HUES64 (cell line): ENCODE measurements around the gene TMEM170B.

Experiments used
- H3K27ac ChIP-seq: 2 replicates; pipeline ENCODE4 v1.7.0; 2013; ENCODE audit warnings: low read depth, low read length, inconsistent platforms
- H3K27me3 ChIP-seq: 2 replicates; pipeline ENCODE4 v1.6.1; 2013; ENCODE audit warnings: mild to moderate bottlenecking, low read length; ENCODE audit not compliant: insufficient read depth
- H3K36me3 ChIP-seq: 2 replicates; pipeline ENCODE4 v1.6.1; 2013; ENCODE audit warnings: mild to moderate bottlenecking, low read length; ENCODE audit not compliant: insufficient read depth
- H3K4me1 ChIP-seq: 2 replicates; pipeline ENCODE4 v1.6.1; 2013; ENCODE audit warnings: mild to moderate bottlenecking, low read length, moderate library complexity; ENCODE audit not compliant: insufficient read depth
- H3K4me3 ChIP-seq: 2 replicates; pipeline ENCODE4 v1.5.1; 2013; ENCODE audit warnings: mild to moderate bottlenecking, low read length, moderate library complexity
- H3K9ac ChIP-seq: 2 replicates; pipeline ENCODE4 v1.6.1; 2013; ENCODE audit warnings: mild to moderate bottlenecking, low read depth, low read length
- H3K9me3 ChIP-seq: 2 replicates; pipeline ENCODE4 v1.6.1; 2013; ENCODE audit warnings: low read depth, low read length; ENCODE audit not compliant: insufficient read depth
- WGBS: fragments of 150-250, 120-280 bp; methylation state at CpG from one replicate; pipeline ENCODE4 v1.1.7; 2013; ENCODE audit warnings: missing lambda C conversion rate; 5-methylcytosine and 5-hydroxymethylcytosine counted together

Gene TMEM170B

DNA sequence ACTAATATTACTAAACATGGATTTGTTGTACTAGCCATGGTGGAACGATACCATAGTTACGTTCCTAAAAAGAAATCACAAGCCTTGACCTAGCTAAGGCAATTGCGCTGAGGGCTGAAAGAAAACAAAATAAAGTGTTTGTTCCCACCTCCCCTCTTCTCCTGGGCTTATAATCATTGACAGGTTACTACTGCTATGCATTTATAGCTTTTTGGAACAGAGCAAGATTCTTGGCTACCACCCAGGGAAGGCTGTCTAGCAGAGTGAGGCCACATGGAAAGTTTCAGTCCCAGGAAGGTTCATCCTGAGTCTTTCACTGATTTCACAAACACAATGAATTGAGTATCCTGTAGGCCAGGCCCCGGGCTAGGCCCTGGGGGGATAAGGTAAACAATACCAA lies 84.6 kb downstream of the TMEM170B start:
- Histone ChIP-seq H3K27ac (no peak overlapping the region), H3K27me3 (no peaks in the 10 kb centered on the region), H3K4me1 (no peaks in the 10 kb centered on the region), H3K9ac (no peak overlapping the region), H3K36me3 (no peaks in the 10 kb centered on the region), H3K4me3 (no peak overlapping the region), H3K9me3 (no peaks in the 10 kb centered on the region)
- WGBS: 92% methylated on average over 4 of the region's 4 CpGs

- H3K27me3 ChIP-seq: no peaks in the 10 kb centered on the region
- H3K9me3 ChIP-seq: no peaks in the 10 kb centered on the region
- H3K4me1 ChIP-seq: no peaks in the 10 kb centered on the region
- no peaks in the 10 kb centered on the region for H3K36me3 ChIP-seq
- no peak overlapping the region for H3K4me3 ChIP-seq
- H3K27ac ChIP-seq: no peak overlapping the region
- H3K9ac ChIP-seq: no peak overlapping the region
- 94% methylated on average over 2 of the region's 2 CpGs for WGBS
Measured at GRCh38 chr6:11623272-11623671, 85.7 kb downstream of the TMEM170B start.

DNA sequence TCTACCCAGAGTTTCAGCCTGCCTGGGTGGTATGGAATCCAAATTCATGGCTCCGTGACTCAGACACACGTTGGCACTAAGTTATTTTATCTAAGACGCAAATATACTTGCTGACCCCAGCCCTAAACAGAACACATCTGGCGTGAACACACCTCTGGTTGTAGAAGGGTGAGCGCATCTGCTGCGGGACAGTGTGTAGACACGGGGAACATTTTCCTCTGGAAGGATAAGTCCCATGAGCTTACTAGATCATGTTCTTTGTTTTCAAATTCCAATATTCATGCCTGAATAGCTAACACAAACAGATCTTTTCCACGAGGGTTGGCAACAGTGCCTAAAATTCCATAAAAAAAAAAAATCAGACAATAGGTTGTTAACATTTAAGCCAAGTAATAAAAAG lies 87.8 kb downstream of the TMEM170B start:
- H3K9ac ChIP-seq: no peak overlapping the region
- H3K9me3 ChIP-seq: no peaks in the 10 kb centered on the region
- H3K36me3 ChIP-seq: no peaks in the 10 kb centered on the region
- H3K27ac ChIP-seq: no peak overlapping the region
- H3K27me3 ChIP-seq: no peaks in the 10 kb centered on the region
- H3K4me3 ChIP-seq: no peak overlapping the region
- no peaks in the 10 kb centered on the region for H3K4me1 ChIP-seq
- 92% methylated on average over 8 of the region's 8 CpGs for WGBS

- Histone ChIP-seq H3K9ac (no peak overlapping the region), H3K27ac (no peak overlapping the region), H3K27me3 (no peaks in the 10 kb centered on the region), H3K9me3 (no peaks in the 10 kb centered on the region), H3K36me3 (no peaks in the 10 kb centered on the region), H3K4me3 (no peak overlapping the region), H3K4me1 (no peaks in the 10 kb centered on the region)
- 93% methylated on average over 8 of the region's 8 CpGs for WGBS
Measured at GRCh38 chr6:11626356-11626755, 88.8 kb downstream of the TMEM170B start.

DNA sequence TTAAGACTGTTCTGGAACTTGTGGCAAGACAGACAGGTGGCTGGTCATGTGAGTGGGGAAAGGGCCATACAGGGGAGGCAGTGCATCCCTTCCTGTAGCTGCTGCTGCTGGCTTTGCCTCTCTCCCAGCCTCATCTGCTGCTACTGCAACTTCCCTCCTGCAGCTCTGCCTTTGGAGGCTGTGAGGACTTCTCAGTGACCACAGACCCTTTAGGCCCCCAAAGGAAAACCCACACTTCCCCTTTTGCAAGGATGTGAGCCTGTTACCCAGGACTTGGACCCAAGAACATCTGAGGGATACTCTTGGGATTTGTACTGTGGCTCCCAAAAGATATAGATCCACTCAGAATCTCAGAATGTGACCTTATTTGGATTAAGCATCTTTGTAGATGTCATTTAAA lies 91.0 kb downstream of the TMEM170B start:
- no peak overlapping the region for H3K9ac ChIP-seq
- H3K27me3 ChIP-seq: no peaks in the 10 kb centered on the region
- no peaks in the 10 kb centered on the region for H3K36me3 ChIP-seq
- no peak overlapping the region for H3K4me3 ChIP-seq
- no peak overlapping the region for H3K27ac ChIP-seq
- no peaks in the 10 kb centered on the region for H3K9me3 ChIP-seq
- peaks cover 3% of the 10 kb centered on the region; the same call in 1 of the 2 replicates for H3K4me1 ChIP-seq

GRCh38 chr6:11631008-11631407 lies 93.5 kb downstream of the TMEM170B start:
- no peaks in the 10 kb centered on the region for H3K9me3 ChIP-seq

GRCh38 chr6:11631539-11631938 lies 94.0 kb downstream of the TMEM170B start:
- no peaks in the 10 kb centered on the region for H3K9me3 ChIP-seq
- peaks cover 3% of the 10 kb centered on the region; the same call in 1 of the 2 replicates for H3K4me1 ChIP-seq
- WGBS: 93% methylated on average over 5 of the region's 5 CpGs
- no peak overlapping the region for H3K9ac ChIP-seq
- H3K4me3 ChIP-seq: no peak overlapping the region
- no peaks in the 10 kb centered on the region for H3K36me3 ChIP-seq
- H3K27me3 ChIP-seq: no peaks in the 10 kb centered on the region
- no peak overlapping the region for H3K27ac ChIP-seq

More at GRCh38 chr6:11631008-11631407, 93.5 kb downstream of the TMEM170B start:
- no peak overlapping the region for H3K27ac ChIP-seq
- H3K36me3 ChIP-seq: no peaks in the 10 kb centered on the region
- WGBS: 92% methylated on average over 7 of the region's 7 CpGs
- no peak overlapping the region for H3K4me3 ChIP-seq
- no peak overlapping the region for H3K9ac ChIP-seq
- no peaks in the 10 kb centered on the region for H3K27me3 ChIP-seq
- peaks cover 3% of the 10 kb centered on the region; the same call in 1 of the 2 replicates for H3K4me1 ChIP-seq

- H3K4me3 ChIP-seq: no peak overlapping the region
- no peaks in the 10 kb centered on the region for H3K27me3 ChIP-seq
- no peak overlapping the region for H3K9ac ChIP-seq
- peaks cover 3% of the 10 kb centered on the region; the same call in 1 of the 2 replicates for H3K4me1 ChIP-seq
- no peaks in the 10 kb centered on the region for H3K9me3 ChIP-seq
- WGBS: 81% methylated on average over 9 of the region's 9 CpGs
- no peak overlapping the region for H3K27ac ChIP-seq
- no peaks in the 10 kb centered on the region for H3K36me3 ChIP-seq
Measured at GRCh38 chr6:11632231-11632630, 94.7 kb downstream of the TMEM170B start.

DNA sequence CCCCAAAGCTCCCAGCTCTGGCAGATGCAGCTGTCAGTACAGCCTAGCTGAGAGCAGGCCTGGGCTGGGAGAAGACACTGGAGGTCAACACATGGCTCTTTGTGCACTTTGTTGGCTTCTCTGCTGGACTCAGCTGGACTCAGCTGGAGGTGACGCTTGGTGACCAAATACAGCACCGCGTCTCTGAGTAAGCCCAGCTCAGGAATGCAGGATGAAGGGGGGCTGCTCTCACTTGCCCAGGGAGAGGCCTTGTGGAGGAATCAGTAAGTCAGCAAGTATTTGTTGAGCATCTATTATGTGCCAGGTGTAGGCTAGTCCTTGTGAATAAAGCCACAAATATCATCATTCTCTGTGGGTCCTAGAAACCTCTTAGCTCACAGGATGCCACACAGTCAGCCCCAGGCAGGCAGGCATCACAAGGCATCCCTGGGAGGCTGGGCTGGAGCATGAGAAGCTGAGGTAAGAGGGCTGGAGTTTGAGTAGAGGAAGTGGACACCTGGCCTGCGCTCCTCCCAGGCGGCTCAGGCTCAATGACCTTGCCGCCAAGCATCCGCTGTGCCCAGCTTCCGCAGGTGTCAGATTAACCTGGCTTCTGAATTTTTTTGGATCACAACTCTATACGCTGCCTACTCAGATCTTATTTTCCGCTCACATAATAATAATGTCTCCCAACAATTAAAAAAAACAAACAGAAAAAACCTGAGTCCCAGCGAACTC lies 95.4 kb downstream of the TMEM170B start:
- Histone ChIP-seq H3K36me3 (no peaks in the 10 kb centered on the region), H3K9ac (no peak overlapping the region), H3K4me1 (peaks cover 3% of the 10 kb centered on the region; the same call in 1 of the 2 replicates), H3K27ac (no peak overlapping the region), H3K4me3 (no peak overlapping the region), H3K27me3 (no peaks in the 10 kb centered on the region), H3K9me3 (no peaks in the 10 kb centered on the region)
- WGBS: 87% methylated on average over 11 of the region's 11 CpGs
